Measurements from ENCODE around the gene TRAPPC14.
A peak's percentile ranks its signal among the peaks of the same experiment; 100 is the strongest.
"Not testable (repeated sequence)": the region's sequence is repeated elsewhere in the genome, so short reads cannot be mapped to it uniquely, and the experiment has no call there.

TRAPPC14 gene

GRCh38 chr7:100132697-100133151 lies 25.8 kb downstream of the TRAPPC14 start:
- no peak overlapping the region for H3K4me3 ChIP-seq (ENCODE audit: low read depth, low read length)
- TF ChIP-seq, protein P1, sequence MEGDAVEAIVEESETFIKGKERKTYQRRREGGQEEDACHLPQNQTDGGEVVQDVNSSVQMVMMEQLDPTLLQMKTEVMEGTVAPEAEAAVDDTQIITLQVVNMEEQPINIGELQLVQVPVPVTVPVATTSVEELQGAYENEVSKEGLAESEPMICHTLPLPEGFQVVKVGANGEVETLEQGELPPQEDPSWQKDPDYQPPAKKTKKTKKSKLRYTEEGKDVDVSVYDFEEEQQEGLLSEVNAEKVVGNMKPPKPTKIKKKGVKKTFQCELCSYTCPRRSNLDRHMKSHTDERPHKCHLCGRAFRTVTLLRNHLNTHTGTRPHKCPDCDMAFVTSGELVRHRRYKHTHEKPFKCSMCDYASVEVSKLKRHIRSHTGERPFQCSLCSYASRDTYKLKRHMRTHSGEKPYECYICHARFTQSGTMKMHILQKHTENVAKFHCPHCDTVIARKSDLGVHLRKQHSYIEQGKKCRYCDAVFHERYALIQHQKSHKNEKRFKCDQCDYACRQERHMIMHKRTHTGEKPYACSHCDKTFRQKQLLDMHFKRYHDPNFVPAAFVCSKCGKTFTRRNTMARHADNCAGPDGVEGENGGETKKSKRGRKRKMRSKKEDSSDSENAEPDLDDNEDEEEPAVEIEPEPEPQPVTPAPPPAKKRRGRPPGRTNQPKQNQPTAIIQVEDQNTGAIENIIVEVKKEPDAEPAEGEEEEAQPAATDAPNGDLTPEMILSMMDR (conservative IDR thresholded peaks at IDR 0.05; ENCODE audit: low read depth, low read length) = peak; percentile 98
- DNase-seq (ENCODE audit: low read depth) = peak; percentile 81

DNA sequence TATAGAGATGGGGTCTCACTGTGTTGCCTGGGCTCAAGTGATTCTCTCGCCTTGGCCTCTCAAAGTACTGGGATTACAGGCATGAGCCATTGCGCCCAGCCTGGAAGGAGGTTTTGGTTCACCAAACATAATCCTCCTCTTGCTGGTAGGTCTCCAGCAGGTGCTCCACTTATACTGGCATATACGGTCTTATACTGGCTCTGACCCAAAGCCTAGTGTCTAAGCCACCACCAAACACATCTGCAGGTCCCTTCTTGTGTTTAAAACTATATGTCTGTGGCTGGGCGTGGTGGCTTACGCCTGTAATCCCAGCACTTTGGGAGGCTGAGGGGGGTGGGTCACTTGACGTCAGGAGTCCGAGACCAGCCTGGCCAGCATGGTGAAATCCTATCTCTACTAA lies 26.4 kb downstream of the TRAPPC14 start:
- TF ChIP-seq, protein P1 (conservative IDR thresholded peaks at IDR 0.05; ENCODE audit: low read depth, low read length) = no peak
- no peak for DNase-seq (ENCODE audit: low read depth)
- H3K4me3 ChIP-seq (ENCODE audit: low read depth, low read length) = no peak overlapping the region

GRCh38 chr7:100130608-100131453 lies 27.7 kb downstream of the TRAPPC14 start:
- TF ChIP-seq, protein P1 (conservative IDR thresholded peaks at IDR 0.05; ENCODE audit: low read depth, low read length) = peak; percentile 79
- peak overlapping the region; percentile 35 for H3K4me3 ChIP-seq (ENCODE audit: low read depth, low read length)
- DNase-seq (ENCODE audit: low read depth) = peak; percentile 61

- not testable (repeated sequence) for H3K4me3 ChIP-seq (ENCODE audit: low read depth, low read length); DNase-seq (ENCODE audit: low read depth)
Observed at GRCh38 chr7:100130220-100130607, 28.3 kb downstream of the TRAPPC14 start.

- TF ChIP-seq, protein P1 (conservative IDR thresholded peaks at IDR 0.05; ENCODE audit: low read depth, low read length) = no peak
- H3K4me3 ChIP-seq (ENCODE audit: low read depth, low read length) = no peak overlapping the region
- DNase-seq (ENCODE audit: low read depth) = no peak
Observed at GRCh38 chr7:100128637-100128963, 29.9 kb downstream of the TRAPPC14 start.

- peak; percentile 39 for DNase-seq (ENCODE audit: low read depth)
- peak overlapping the region; percentile 92 for H3K4me3 ChIP-seq (ENCODE audit: low read depth, low read length)
- TF ChIP-seq, protein P1 (conservative IDR thresholded peaks at IDR 0.05; ENCODE audit: low read depth, low read length) = no peak
Observed at GRCh38 chr7:100127866-100128636, 30.5 kb downstream of the TRAPPC14 start.

Measured in choroid plexus epithelial cell (primary cell).